Endometrial microvascular endothelial cells (primary cell): ENCODE measurements around the gene BRME1. TPM values are rescaled to one million over a fixed set of nuclear protein-coding genes. Genes with fewer than 3 reads are reported as not detected.

Experiments
- in situ Hi-C: cut with HindIII; loops from 2 replicates; pipeline ENCODE4 v1.10.0; 2017; ENCODE audit warnings: low sequenced_read_pairs, low pct_unique_long_range_greater_than_20kb; ENCODE audit errors: inconsistent ontology term
- total RNA-seq: library from RNA; depleted of rRNA; stranded (reverse); fragments of >200 nt; gene quantifications from one replicate; pipeline ENCODE4 v1.2.3, GENCODE V29; 2015; ENCODE audit errors: inconsistent ontology term

The BRME1 gene
- total RNA-seq, 1 donor from 2014 or later, result not detected

- in situ Hi-C loops, result loop anchor here (25.0 kb wide), 1 partner anchor 210 kb away; the partner anchor contains the start of genes C19orf67 and SAMD1
Observed at GRCh38 chr19:13876834-13877233, 29.1 kb downstream of the BRME1 start, which contains the start of gene NANOS3. Gene NANOS3, plus strand, starts transcription at chr19:13877134. Its CDS starts 115 bp downstream, at chr19:13877249.

DNA sequence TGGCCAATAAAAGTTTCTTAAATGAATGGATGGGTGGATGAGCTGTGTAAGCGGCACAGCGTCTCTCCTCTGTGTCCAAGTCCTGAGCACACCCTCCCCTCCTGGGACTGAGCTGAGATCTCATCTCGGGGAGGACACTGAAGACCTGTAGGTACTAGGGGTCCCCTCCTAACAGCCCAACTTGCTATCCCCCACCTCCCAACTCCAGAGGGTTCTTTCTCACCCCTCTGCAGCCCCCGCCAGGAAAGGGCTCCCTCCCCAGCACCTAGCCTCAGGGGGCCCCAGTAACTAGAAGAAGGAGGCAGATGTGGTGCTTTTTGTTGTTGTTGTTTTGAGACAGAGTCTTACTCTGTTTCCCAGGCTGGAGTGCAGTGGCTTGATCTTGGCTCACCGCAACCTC lies 30.1 kb downstream of the BRME1 start:
- in situ Hi-C loops, result loop anchor here (25.0 kb wide), 1 partner anchor 211 kb away; the partner anchor contains the start of genes C19orf67 and SAMD1

DNA sequence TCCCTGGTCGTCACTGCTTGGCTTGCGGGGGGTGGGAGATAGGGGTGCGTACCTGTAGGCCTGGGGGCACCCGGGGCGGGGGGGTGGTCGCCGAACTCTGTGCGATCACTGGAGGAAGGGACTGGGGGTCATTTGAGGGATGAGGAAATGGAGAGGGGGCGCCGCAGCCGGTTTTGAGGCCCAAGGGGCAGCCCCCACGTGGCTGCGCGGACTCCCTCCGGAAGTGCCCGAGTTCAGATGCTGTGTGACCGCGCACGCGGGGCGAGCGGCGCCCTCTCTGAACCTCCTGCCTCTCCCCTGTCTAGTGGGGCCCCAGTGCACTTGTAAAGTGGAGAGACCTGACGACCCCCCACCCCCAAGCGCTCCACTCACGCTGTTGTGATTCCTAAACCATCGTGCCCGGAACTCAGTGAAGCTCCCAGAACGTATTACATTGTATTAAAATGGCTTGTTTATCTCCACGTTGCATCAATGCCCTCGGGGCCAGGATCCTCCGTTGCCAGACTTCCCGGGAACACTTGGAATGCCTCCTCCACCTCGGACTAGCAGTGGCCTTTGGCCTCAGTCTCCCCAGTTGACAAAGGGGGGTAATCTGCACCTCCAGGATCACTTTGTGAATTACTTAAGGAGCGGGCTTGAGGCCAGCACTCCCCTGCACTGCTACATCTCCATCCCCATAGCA lies 31.9 kb downstream of the BRME1 start:
- in situ Hi-C loops, result no loop called here

DNA sequence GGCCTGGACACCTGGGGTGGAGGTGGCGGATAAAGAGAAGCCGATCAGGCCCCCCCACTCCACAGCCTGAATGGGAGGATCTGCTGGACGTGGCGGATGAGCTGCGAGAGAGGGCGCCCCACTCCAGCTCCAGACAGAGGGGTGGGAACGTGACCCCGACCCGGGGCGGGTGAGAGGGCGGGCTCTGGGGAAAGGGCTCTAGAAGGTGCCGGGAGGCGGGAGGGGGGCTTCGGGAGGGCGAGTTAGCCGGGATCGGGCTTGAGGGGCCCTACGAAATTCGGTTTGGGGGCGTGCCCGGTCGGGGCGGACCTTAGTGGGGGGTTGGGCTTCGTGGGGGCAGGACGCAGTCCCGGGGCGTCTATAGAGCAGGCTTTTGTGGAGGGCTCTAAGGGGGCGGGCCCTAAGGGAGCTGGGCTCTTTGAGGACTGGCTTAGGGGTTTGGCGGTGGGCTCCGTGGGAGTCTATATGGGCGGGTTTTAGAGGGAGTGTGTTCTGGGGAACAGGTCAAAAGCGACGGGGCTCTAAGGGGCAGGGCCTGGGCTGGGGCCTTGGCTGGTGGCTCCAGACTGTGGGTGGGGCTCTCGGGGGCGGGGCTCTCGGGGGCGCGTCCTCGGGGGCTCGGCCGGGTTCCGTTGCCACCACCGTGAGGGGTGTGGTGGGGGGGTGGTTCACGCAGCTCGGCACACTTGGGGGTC lies 33.1 kb downstream of the BRME1 start:
- in situ Hi-C loops, result no loop called here

- in situ Hi-C loops, result no loop called here
Observed at GRCh38 chr19:13872339-13872694, 33.6 kb downstream of the BRME1 start.

DNA sequence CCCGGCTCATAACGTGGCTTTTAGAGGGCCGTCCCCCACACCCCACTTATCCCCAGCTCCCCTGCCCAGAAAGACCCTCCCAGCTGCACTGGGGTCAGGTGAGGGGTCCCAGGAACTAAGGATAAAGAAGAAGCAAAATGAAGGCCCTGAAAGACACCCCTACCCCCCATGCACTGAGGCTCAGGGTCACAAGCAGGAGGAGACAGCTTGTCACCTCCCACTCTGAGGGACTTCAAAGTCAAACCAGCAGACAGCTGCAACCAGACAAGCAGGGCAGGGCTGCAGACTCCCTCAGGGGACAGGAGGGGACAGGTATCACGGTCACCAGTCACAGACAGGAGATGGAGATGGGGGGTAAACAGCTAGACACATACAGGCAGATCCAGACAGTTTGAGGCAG lies 35.0 kb downstream of the BRME1 start:
- in situ Hi-C loops, result no loop called here

GRCh38 chr19:13869281-13869680 lies 36.6 kb downstream of the BRME1 start:
- in situ Hi-C loops, result no loop called here

DNA sequence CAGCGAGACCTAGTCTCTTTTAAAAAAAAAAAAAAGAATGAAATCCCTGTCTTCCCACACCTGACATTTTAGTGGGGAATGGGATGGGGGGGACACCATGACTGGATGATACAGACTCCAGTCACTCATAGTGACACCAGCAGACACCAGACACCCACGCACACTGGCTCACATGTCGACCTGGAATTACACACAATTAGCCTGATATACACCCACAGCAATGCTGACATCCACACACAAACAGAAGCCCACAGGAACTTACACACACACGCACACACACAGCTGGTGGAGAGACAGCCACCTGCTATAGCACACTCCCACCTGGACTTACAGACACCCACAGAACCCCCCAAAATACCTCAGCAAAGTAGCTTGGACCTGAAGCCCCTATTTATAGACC lies 37.3 kb downstream of the BRME1 start:
- in situ Hi-C loops, result no loop called here

GRCh38 chr19:13866463-13867046 lies 39.4 kb downstream of the BRME1 start:
- in situ Hi-C loops, result no loop called here

GRCh38 chr19:13865571-13866462 lies 40.1 kb downstream of the BRME1 start:
- in situ Hi-C loops, result no loop called here

- in situ Hi-C loops, result no loop called here
Observed at GRCh38 chr19:13864667-13865570, 41.0 kb downstream of the BRME1 start.

GRCh38 chr19:13864046-13864666 lies 41.8 kb downstream of the BRME1 start:
- in situ Hi-C loops, result no loop called here

DNA sequence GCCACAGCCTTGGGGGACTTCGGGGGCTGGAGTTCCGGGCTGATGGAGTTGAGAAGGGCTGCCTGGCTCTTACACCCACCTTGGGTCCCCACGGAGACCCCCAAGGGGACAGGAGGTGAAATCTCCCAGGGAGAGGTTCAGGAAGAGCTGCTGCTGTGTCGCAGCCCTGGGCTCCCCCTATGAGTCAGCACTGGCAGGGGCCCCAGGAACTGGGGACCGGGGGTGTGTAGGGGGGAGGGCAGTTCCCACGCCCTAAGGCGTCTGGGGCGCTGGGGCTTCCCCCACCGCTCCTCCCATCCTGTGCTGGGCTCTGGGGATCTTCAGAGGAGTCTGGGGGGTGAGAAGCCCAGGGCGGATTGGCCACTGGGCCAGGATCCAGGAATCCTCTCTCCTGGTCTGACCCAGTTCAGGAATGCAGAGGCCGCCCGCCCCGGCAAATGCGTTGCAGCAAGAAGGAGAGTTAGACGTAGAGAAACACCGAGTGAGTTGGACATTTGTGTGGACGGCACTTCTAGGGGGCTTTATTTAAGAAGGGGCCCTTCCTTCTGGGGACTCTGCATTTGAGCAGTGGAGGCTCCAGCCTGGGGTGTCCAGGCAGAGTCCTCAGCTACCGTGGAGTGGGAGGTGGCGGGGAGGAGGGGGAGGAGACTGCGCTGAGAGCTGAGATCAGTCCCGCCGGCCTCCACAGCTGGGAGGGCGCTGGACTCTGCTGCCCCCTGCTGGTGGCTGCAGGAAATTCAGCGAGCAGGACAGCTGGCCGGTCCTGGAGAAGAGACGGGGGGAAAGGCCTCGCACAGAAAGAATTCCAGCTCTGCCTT lies 44.0 kb downstream of the BRME1 start:
- in situ Hi-C loops, result no loop called here

DNA sequence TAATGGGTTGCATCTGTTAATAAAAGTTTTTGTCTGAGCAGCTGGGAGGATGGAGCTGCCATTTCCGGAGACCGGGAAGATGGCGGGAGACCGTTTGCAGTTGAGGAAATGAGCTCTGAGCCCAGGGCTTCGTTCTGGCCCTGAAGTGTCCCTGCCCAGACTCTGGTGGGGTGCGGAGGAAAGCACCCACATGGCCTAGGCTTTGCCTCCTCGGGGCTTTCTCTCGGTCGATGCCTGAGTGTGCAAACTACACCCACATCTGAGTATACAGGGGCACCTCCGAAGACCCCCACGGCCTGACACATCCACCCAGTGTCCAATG lies 44.6 kb downstream of the BRME1 start:
- in situ Hi-C loops, result no loop called here

DNA sequence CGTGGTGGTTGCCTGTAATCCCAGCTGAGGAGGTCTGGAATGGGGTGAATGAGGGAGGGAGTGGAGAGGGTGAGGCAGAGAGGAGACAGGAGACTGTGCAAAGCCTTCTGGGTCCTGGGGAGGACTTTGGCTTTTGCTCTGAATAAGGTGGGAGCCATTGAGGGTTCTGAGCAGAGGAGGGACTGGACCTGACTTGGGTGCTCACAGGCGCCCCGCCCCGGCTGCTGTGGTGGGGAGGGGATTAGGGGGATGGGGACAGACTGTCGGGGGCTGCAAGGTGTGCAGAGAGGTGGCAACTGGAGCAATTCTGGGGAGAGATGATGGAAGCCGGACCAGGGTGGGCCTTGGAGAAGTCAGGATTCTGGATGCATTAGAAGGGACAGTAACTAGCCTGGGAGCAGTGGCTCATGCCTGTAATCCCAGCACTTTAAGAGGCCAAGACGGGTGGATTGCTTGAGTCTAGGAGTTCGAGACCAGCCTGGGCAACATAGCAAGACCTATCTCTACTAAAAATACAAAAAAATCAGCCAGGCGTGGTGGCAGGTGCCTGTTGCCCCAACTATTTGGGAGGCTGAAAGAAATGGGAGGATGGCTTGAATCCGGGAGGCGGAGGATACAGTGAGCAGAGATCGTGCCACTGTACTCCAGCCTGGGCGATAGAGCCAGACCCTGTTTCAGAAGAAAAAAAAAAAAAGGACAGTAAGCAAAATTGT lies 45.1 kb downstream of the BRME1 start:
- in situ Hi-C loops, result no loop called here

GRCh38 chr19:13859361-13859880 lies 46.5 kb downstream of the BRME1 start:
- in situ Hi-C loops, result no loop called here
